Measurements from ENCODE around the gene TSHR.

Gene TSHR

GRCh38 chr14:81178063-81178462, 222.6 kb downstream of the TSHR start:
- Histone ChIP-seq H3K4ac (ENCODE audit: low read depth, low read length) (no peak overlapping the region), H3K79me1 (ENCODE audit: low read length) (no peaks in the 10 kb centered on the region), H3K36me3 (ENCODE audit: control insufficient read depth, insufficient read depth, low read length) (no peaks in the 10 kb centered on the region), H3K56ac (ENCODE audit: low read length) (no peak overlapping the region), H4K8ac (ENCODE audit: low read depth, low read length) (no peak overlapping the region), H3K27me3 (ENCODE audit: insufficient read depth, low read length, poor library complexity) (no peaks in the 10 kb centered on the region), H4K5ac (ENCODE audit: low read length) (no peak overlapping the region), H3K9ac (ENCODE audit: low read length) (no peak overlapping the region), H3K79me2 (ENCODE audit: control insufficient read depth, insufficient read depth, low read length) (no peaks in the 10 kb centered on the region), H3K4me2 (ENCODE audit: low read length) (no peak overlapping the region), H3K27ac (ENCODE audit: low read depth, low read length) (no peak overlapping the region), H2BK120ac (ENCODE audit: low read depth, low read length) (no peak overlapping the region), H2BK15ac (replicated peaks; ENCODE audit: low read depth) (no peak overlapping the region), H3K4me1 (ENCODE audit: control insufficient read depth, low read depth, low read length) (no peaks in the 10 kb centered on the region), H3K4me3 (ENCODE audit: low read length) (no peak overlapping the region), H2AK5ac (ENCODE audit: low read length) (no peak overlapping the region), H3K23ac (ENCODE audit: low read length) (no peak overlapping the region), H3K18ac (ENCODE audit: low read length) (no peak overlapping the region), H2BK5ac (ENCODE audit: low read length) (no peak overlapping the region)
- no peak for DNase-seq

- Histone ChIP-seq H3K23ac (ENCODE audit: low read length) (no peak overlapping the region), H4K5ac (ENCODE audit: low read length) (no peak overlapping the region), H3K18ac (ENCODE audit: low read length) (no peak overlapping the region), H3K27ac (ENCODE audit: low read depth, low read length) (no peak overlapping the region), H2BK5ac (ENCODE audit: low read length) (no peak overlapping the region), H2BK15ac (replicated peaks; ENCODE audit: low read depth) (no peak overlapping the region), H3K4ac (ENCODE audit: low read depth, low read length) (no peak overlapping the region), H3K79me1 (ENCODE audit: low read length) (no peaks in the 10 kb centered on the region), H3K79me2 (ENCODE audit: control insufficient read depth, insufficient read depth, low read length) (no peaks in the 10 kb centered on the region), H3K4me3 (ENCODE audit: low read length) (no peak overlapping the region), H3K4me2 (ENCODE audit: low read length) (no peak overlapping the region), H3K4me1 (ENCODE audit: control insufficient read depth, low read depth, low read length) (no peaks in the 10 kb centered on the region), H4K8ac (ENCODE audit: low read depth, low read length) (no peak overlapping the region), H3K56ac (ENCODE audit: low read length) (no peak overlapping the region), H3K9ac (ENCODE audit: low read length) (no peak overlapping the region), H3K36me3 (ENCODE audit: control insufficient read depth, insufficient read depth, low read length) (no peaks in the 10 kb centered on the region), H3K27me3 (ENCODE audit: insufficient read depth, low read length, poor library complexity) (no peaks in the 10 kb centered on the region), H2BK120ac (ENCODE audit: low read depth, low read length) (no peak overlapping the region), H2AK5ac (ENCODE audit: low read length) (no peak overlapping the region)
- DNase-seq, result no peak
- 100% methylated on average over 1 of the region's 2 CpGs for WGBS (ENCODE audit: extremely low coverage, insufficient coverage, low lambda C conversion rate)
Observed at GRCh38 chr14:81179631-81180030, 224.2 kb downstream of the TSHR start.

GRCh38 chr14:81187832-81188522, 232.6 kb downstream of the TSHR start:
- H2BK5ac ChIP-seq (ENCODE audit: low read length), result no peak overlapping the region
- no peak overlapping the region for H3K27ac ChIP-seq (ENCODE audit: low read depth, low read length)
- no peak for DNase-seq
- H2AK5ac ChIP-seq (ENCODE audit: low read length), result no peak overlapping the region
- H3K4me1 ChIP-seq (ENCODE audit: control insufficient read depth, low read depth, low read length), result no peaks in the 10 kb centered on the region
- no peak overlapping the region for H3K4me3 ChIP-seq (ENCODE audit: low read length)
- no peak overlapping the region for H4K5ac ChIP-seq (ENCODE audit: low read length)
- no peaks in the 10 kb centered on the region for H3K36me3 ChIP-seq (ENCODE audit: control insufficient read depth, insufficient read depth, low read length)
- H3K9ac ChIP-seq (ENCODE audit: low read length), result no peak overlapping the region
- no peak overlapping the region for H4K8ac ChIP-seq (ENCODE audit: low read depth, low read length)
- no peaks in the 10 kb centered on the region for H3K79me1 ChIP-seq (ENCODE audit: low read length)
- H3K18ac ChIP-seq (ENCODE audit: low read length), result no peak overlapping the region
- no CpG with 5 or more reads among the region's 5 CpGs for WGBS (ENCODE audit: extremely low coverage, insufficient coverage, low lambda C conversion rate)
- H2BK15ac ChIP-seq (replicated peaks; ENCODE audit: low read depth), result no peak overlapping the region
- H3K79me2 ChIP-seq (ENCODE audit: control insufficient read depth, insufficient read depth, low read length), result no peaks in the 10 kb centered on the region
- H3K56ac ChIP-seq (ENCODE audit: low read length), result no peak overlapping the region
- no peak overlapping the region for H3K23ac ChIP-seq (ENCODE audit: low read length)
- H3K27me3 ChIP-seq (ENCODE audit: insufficient read depth, low read length, poor library complexity), result no peaks in the 10 kb centered on the region
- H3K4me2 ChIP-seq (ENCODE audit: low read length), result no peak overlapping the region
- H2BK120ac ChIP-seq (ENCODE audit: low read depth, low read length), result no peak overlapping the region
- no peak overlapping the region for H3K4ac ChIP-seq (ENCODE audit: low read depth, low read length)

- Histone ChIP-seq H3K4ac (ENCODE audit: low read depth, low read length) (no peak overlapping the region), H3K56ac (ENCODE audit: low read length) (no peak overlapping the region), H3K27me3 (ENCODE audit: insufficient read depth, low read length, poor library complexity) (no peaks in the 10 kb centered on the region), H3K9ac (ENCODE audit: low read length) (no peak overlapping the region), H3K4me3 (ENCODE audit: low read length) (no peak overlapping the region), H3K23ac (ENCODE audit: low read length) (no peak overlapping the region), H3K36me3 (ENCODE audit: control insufficient read depth, insufficient read depth, low read length) (peaks cover 2% of the 10 kb centered on the region), H3K79me2 (ENCODE audit: control insufficient read depth, insufficient read depth, low read length) (no peaks in the 10 kb centered on the region), H3K4me2 (ENCODE audit: low read length) (no peak overlapping the region), H3K18ac (ENCODE audit: low read length) (no peak overlapping the region), H2BK5ac (ENCODE audit: low read length) (no peak overlapping the region), H3K4me1 (ENCODE audit: control insufficient read depth, low read depth, low read length) (no peaks in the 10 kb centered on the region), H2BK15ac (replicated peaks; ENCODE audit: low read depth) (no peak overlapping the region), H2BK120ac (ENCODE audit: low read depth, low read length) (no peak overlapping the region), H2AK5ac (ENCODE audit: low read length) (no peak overlapping the region), H3K79me1 (ENCODE audit: low read length) (peaks cover 2% of the 10 kb centered on the region), H4K8ac (ENCODE audit: low read depth, low read length) (no peak overlapping the region), H4K5ac (ENCODE audit: low read length) (no peak overlapping the region), H3K27ac (ENCODE audit: low read depth, low read length) (no peak overlapping the region)
- WGBS (ENCODE audit: extremely low coverage, insufficient coverage, low lambda C conversion rate), result no CpG with 5 or more reads among the region's 2 CpGs
- DNase-seq, result no peak
Observed at GRCh38 chr14:81192594-81192993, 237.2 kb downstream of the TSHR start.

- Histone ChIP-seq H2BK5ac (ENCODE audit: low read length) (no peak overlapping the region), H3K18ac (ENCODE audit: low read length) (no peak overlapping the region), H2BK120ac (ENCODE audit: low read depth, low read length) (no peak overlapping the region), H3K4me3 (ENCODE audit: low read length) (no peak overlapping the region), H3K27me3 (ENCODE audit: insufficient read depth, low read length, poor library complexity) (no peaks in the 10 kb centered on the region), H4K8ac (ENCODE audit: low read depth, low read length) (no peak overlapping the region), H3K4me2 (ENCODE audit: low read length) (no peak overlapping the region), H4K5ac (ENCODE audit: low read length) (no peak overlapping the region), H3K9ac (ENCODE audit: low read length) (no peak overlapping the region), H3K23ac (ENCODE audit: low read length) (no peak overlapping the region), H2BK15ac (replicated peaks; ENCODE audit: low read depth) (no peak overlapping the region), H3K27ac (ENCODE audit: low read depth, low read length) (no peak overlapping the region), H3K36me3 (ENCODE audit: control insufficient read depth, insufficient read depth, low read length) (peaks cover 2% of the 10 kb centered on the region), H3K79me1 (ENCODE audit: low read length) (peaks cover 2% of the 10 kb centered on the region), H3K79me2 (ENCODE audit: control insufficient read depth, insufficient read depth, low read length) (no peaks in the 10 kb centered on the region), H3K4me1 (ENCODE audit: control insufficient read depth, low read depth, low read length) (no peaks in the 10 kb centered on the region), H3K56ac (ENCODE audit: low read length) (no peak overlapping the region), H3K4ac (ENCODE audit: low read depth, low read length) (no peak overlapping the region), H2AK5ac (ENCODE audit: low read length) (no peak overlapping the region)
- WGBS (ENCODE audit: extremely low coverage, insufficient coverage, low lambda C conversion rate), result no CpG with 5 or more reads among the region's 3 CpGs
- DNase-seq, result peak; percentile 23
Observed at GRCh38 chr14:81193924-81194633, 238.7 kb downstream of the TSHR start.

All from mesendoderm (in vitro differentiated cells).